ENCODE results near the gene GRIK3.
"Not testable (repeated sequence)": the region's sequence is repeated elsewhere in the genome, so short reads cannot be mapped to it uniquely, and the experiment has no call there.

GRIK3 gene
- total RNA-seq, result 0 to 0.32 (median 0.05) reads per million in 18 experiments

- no peak for DNase-seq
Measured at GRCh38 chr1:37034121-37035013, at the start of gene GRIK3. TSS of gene GRIK3 (minus strand) at chr1:37034515. CDS start at chr1:37034108, 407 bp downstream.

DNA sequence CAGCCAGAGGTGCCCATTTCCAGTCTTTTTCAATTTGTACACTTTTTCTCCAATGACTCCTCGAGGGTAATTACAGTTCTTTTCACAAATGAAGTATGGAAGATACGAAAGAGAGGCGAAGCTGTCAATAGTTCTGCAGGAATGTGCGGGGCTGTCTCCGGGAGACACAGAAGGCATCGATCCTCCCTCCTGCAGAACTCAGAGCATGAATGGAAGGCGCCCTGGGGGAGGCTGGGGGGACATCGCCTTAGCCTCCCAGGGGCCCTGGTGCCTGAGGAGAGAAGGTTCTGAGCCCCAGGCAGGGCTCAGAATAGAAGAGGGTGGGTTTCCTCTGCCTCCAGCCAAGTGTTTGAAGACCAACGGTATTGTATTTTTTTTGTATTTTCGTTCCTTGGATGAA lies 49.7 kb upstream of the GRIK3 start:
- no peak for DNase-seq

GRCh38 chr1:37083603-37084002 lies 49.3 kb upstream of the GRIK3 start:
- no peak for DNase-seq

- not testable (repeated sequence) for DNase-seq
Measured at GRCh38 chr1:37080296-37080986, 46.1 kb upstream of the GRIK3 start.

GRCh38 chr1:37078866-37079265 lies 44.6 kb upstream of the GRIK3 start:
- DNase-seq, result no peak

GRCh38 chr1:37076168-37076567 lies 41.9 kb upstream of the GRIK3 start:
- DNase-seq, result no peak

DNA sequence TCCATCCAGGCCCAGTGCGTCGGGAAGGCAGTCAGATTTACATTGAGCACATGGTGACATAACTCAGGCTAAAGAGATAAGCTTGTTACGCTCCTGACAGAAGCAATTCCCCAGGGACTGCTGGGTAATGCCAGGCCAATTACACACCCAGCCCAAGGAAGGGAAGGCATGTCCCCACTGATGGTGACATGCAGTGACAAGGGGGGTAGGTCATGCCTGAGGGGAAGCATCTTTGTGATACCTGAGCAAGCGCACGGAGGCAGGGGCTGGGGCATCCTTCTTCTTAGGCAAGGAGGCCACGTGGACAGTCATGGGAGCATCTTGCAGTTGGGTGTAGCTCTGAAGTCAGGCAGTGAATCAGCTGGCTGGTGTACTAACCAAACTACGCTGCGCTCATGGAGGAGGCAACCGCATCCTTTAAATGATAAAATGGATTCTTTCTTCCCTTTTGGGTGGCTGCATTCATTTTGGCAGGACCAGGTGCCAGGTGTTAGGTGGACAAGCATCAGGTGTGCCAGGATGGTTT lies 39.6 kb upstream of the GRIK3 start:
- DNase-seq, result no peak

DNA sequence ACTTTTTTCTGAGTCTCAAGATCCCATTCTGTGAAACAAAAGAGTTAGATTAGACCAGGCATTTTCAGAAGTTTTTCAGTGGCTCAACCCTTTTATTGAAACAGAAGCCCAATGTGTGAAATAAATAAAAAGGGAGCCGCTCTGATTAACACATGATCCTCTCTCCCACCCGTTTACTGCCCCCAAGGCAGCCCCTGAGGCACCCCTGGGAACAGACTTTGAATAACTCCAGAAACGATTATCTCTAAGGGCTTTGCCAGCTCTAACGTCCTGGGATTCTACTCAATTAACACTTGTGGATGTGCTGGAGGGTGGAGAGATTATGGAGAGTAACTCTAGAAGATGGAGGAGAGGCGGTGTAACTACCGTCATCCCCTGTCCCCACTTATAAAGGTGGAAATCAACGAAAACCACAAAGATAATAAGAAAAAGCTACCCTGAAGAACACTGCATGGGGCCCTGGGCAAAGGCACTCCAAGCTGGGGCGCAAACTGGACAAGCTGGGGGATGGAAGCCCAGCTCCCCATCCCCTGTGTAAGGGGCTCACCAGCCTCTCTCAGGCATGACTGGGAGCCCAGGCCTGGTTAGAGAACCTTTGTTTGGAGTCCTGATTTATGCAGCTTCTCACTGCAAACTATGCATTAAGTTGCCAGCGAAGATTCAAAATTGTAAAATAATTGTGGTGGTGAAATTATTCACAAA lies 39.0 kb upstream of the GRIK3 start:
- DNase-seq, result no peak

DNA sequence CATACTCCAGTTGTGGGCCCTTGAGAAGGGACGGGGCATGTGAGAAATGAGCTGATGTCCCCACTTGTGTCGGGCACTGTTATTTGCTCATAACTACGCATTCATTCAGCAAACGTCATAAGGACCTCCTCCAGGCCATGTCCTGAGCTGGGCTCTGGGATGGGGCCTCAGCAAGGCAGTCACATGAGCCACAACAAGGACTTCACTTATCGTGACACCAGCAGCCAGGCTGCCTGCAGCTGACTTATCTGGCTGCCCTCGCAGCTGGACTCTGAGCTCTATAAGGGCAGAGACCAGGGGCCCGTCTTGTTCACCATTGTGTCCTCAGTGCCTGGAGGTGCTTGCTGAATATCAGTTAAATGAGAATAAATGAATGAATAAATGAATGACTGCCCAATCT lies 37.5 kb upstream of the GRIK3 start:
- DNase-seq, result no peak

DNA sequence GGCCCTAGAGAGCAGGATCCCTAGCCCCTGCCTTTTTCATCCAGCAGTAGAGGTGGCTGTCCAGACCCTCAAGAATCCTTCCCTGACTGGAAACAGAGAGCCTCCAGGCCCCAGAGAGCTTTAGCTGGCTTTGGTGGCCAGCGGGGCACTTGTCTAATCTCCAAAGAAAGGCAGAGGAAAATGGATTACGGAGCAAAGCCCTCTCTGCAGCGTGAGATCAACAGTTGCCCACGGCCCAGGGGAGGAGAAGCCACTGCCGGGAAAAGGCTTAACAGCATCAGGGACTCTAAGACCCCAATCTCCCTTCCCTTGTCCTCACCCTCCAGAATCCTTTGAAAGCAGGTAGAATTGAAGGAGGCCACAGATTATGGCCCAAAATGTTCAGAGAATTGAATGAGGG lies 35.8 kb upstream of the GRIK3 start:
- no peak for DNase-seq

- DNase-seq, result no peak
Measured at GRCh38 chr1:37069406-37069805, 35.1 kb upstream of the GRIK3 start.

GRCh38 chr1:37068897-37069296 lies 34.6 kb upstream of the GRIK3 start:
- DNase-seq, result no peak

- no peak for DNase-seq
Measured at GRCh38 chr1:37068260-37068659, 33.9 kb upstream of the GRIK3 start.

- no peak for DNase-seq
Measured at GRCh38 chr1:37064039-37064438, 29.7 kb upstream of the GRIK3 start.

DNA sequence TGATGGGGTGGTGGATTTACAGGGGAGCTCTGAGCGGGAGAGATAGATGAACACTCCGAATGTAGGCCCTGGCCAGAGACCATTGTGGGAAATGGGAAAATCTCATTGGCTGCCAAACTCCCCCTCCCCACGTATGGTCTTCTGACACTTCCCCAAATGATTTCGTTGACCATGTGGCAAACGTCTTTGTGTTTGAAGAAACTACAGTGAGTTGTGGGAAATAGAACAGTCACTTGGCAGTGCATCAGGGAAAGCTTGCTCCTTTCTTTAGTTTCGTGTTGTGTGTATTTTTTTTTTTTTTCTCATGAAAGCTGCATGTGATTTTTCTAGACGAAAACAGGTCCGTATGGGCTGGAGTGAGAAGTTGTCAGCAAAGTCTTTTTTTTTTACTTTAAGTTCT lies 25.0 kb upstream of the GRIK3 start:
- no peak for DNase-seq

- no peak for DNase-seq
Measured at GRCh38 chr1:37058424-37058988, 24.2 kb upstream of the GRIK3 start.

DNA sequence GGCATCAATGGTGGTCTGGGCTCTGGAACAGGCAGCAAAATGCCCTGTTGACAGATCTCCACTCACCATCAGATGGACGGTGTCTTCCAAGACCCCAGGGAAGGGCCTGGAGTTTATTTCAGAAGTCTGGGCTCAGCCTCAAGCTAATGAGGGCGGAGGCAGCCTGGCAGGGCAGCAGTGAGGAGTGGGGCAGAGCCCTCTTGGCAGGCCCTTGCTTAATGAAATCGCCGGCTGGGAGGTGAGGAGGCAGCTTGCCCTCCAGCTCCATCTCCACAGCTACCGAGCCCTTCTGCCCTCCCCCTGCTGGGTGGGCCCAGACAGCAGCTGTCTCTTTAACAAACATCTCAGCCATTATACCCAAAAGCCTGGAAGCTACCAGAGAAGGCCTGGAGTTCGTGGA lies 22.0 kb upstream of the GRIK3 start:
- DNase-seq, result no peak

DNA sequence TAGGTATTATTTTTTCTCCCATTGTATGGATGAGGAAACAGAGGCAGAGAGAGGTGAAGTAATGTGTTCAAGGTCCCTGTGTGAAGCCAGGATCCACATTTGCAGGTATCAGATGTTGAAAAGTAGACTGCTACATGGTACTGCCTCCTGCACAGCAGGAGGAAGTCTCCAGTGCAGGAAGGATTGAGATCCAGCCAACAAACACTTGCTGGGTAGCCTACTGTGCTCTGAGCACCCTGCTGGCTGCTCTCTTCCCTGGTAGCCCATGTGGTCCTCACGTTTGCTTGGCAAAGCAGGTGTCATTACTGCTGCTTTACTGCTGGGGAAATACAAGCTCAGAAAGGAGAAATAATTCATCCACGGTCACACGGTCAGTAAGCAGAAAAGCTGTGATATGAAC lies 21.3 kb upstream of the GRIK3 start:
- no peak for DNase-seq

DNA sequence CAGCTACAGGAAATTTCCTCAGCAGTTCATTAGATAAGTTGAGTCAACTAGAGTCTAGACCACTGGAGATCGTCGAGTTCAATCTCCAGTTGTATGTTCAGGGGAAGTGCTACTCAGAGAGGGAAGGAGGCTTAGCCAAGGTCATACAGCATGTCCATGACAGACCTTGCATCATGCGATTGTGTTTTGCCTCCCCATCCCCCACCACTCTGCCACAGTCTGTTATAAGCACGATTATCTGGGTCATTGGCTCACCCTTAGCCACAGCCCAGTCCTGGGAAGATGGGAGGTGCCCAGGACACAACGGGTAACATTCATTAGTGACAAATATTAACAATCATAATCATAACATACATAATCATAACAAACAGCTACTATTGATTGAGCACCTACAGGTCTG lies 18.9 kb upstream of the GRIK3 start:
- DNase-seq, result no peak

- no peak for DNase-seq
Measured at GRCh38 chr1:37052120-37052519, 17.8 kb upstream of the GRIK3 start.

DNA sequence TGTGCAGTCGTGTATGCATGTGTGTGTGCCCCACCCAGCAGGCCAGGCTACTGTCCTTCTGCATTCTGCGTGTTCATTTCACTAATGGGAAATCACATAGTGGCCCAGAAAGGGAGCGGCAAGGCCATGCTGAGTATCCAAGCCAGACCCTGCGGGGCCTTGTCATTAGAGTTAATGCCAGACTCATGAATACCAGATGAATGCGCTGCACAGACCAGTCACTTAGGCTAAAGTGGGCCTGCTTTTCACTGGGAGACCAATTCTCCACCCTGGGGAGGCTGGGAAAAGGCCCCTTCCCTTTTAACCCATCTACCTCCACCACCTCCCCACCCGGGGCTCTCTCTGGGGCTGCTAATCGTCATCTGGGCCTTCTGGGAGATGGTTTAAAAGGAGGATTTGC lies 17.0 kb upstream of the GRIK3 start:
- no peak for DNase-seq

DNA sequence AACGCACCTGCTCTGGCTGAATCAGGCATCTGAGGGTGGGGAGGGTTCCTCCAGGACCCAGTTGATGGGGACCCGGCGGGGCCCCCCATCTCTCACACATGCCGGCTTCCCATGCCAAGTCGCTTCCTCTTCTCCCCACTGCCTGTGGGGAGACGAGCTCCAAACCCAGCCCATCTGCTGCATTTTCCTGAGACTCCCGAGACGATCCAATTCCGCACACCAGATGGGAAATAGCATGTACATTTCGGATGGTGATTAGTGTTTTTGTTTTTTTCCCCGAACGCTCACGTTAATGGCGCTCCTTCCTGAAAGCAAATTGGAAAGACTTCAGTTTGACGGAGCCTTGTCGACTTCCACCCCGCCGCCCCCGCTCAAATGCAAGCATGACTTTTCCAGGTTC lies 13.2 kb upstream of the GRIK3 start:
- DNase-seq, result no peak

- no peak for DNase-seq
Measured at GRCh38 chr1:37043101-37043500, 8.8 kb upstream of the GRIK3 start.

Data from inflammatory macrophage (primary cell).